Panc1 (cell line): ENCODE results near the gene SLIT3. TPM values are rescaled to one million over a fixed set of nuclear protein-coding genes. Genes with fewer than 3 reads are reported as not detected.

ENCODE experiments used
- ATAC-seq: fragments of 200-7000 bp; cut with Tn5 transposase; 2 replicates; pipeline ENCODE4 v1.9.1; 2020; ENCODE audit warnings: mild to moderate bottlenecking, moderate library complexity
- BruUV-seq: library from RNA; stranded (reverse); fragments of 400-500 nt; replicated peaks from 2 replicates; lab custom pipeline; 2021; lab: Mats Ljungman, UMichigan
- CTCF ChIA-PET: fragments of 300-600 bp; sonication (Branson Sonifier 250); formaldehyde crosslinking; loops from one replicate; lab custom pipeline; 2022; ENCODE audit warnings: antibody characterized with exemption; lab: Charles Lee
- POLR2A ChIA-PET: fragments of 300-600 bp; sonication (Branson Sonifier 250); formaldehyde crosslinking; loops from one replicate; lab custom pipeline; 2022; ENCODE audit warnings: antibody characterized with exemption; lab: Charles Lee
- DNase-seq: peaks from one replicate; pipeline ENCODE4 v3.0.0-alpha.2; 2010; ENCODE audit warnings: low read depth, low spot score
- H3K27ac ChIP-seq: 2 replicates; pipeline ENCODE4 v1.5.1; 2011; ENCODE audit warnings: mild to moderate bottlenecking, low read length, inconsistent platforms
- H3K27me3 ChIP-seq: fragments of 200-500 bp; sonication (Bioruptor generic); 2 replicates; pipeline ENCODE4 v1.6.0; 2014; ENCODE audit warnings: low read length, inconsistent platforms; ENCODE audit not compliant: control insufficient read depth, insufficient read depth
- H3K36me3 ChIP-seq: fragments of 200-500 bp; sonication (Bioruptor generic); 2 replicates; pipeline ENCODE4 v1.5.1; 2014; ENCODE audit warnings: inconsistent platforms, mild to moderate bottlenecking, low read length, moderate library complexity; ENCODE audit not compliant: control insufficient read depth, insufficient read depth
- H3K4me1 ChIP-seq: 2 replicates; pipeline ENCODE4 v1.5.1; 2011; ENCODE audit warnings: inconsistent platforms, mild to moderate bottlenecking, low read length, moderate library complexity; ENCODE audit not compliant: control insufficient read depth, insufficient read depth
- H3K4me3 ChIP-seq, 2 experiments: 2 replicates each; pipeline ENCODE4 v1.5.1; 2011 to 2012; ENCODE audit warnings: low read depth in 2 of 2, low read length in 2 of 2, mild to moderate bottlenecking in 2 of 2, inconsistent platforms in 1 of 2, moderate library complexity in 1 of 2
- H3K9me3 ChIP-seq: fragments of 200-500 bp; sonication (Bioruptor generic); 2 replicates; pipeline ENCODE4 v1.5.1; 2014; ENCODE audit warnings: low read depth, mild to moderate bottlenecking, inconsistent platforms, low read length, moderate library complexity; ENCODE audit not compliant: control insufficient read depth, insufficient read depth
- POLR2AphosphoS5 ChIP-seq: IDR thresholded peaks from 2 replicates; pipeline ENCODE4 v1.6.1; 2012; ENCODE audit warnings: mild to moderate bottlenecking, low read depth, low read length, moderate library complexity
- SIN3A ChIP-seq: IDR thresholded peaks from 2 replicates; pipeline ENCODE4 v1.6.1; 2012; ENCODE audit warnings: low read depth, mild to moderate bottlenecking, low read length, moderate library complexity, borderline replicate concordance; ENCODE audit not compliant: insufficient read depth
- TCF7L2 ChIP-seq: IDR thresholded peaks from 2 replicates; pipeline ENCODE4 v1.6.1; 2011; ENCODE audit warnings: mild to moderate bottlenecking, low read depth, low read length, inconsistent platforms
- in situ Hi-C: cut with HindIII; loops from 2 replicates; pipeline ENCODE4 v1.10.0; 2016; ENCODE audit warnings: low sequenced_read_pairs, low pct_unique_long_range_greater_than_20kb
- intact Hi-C: fragments of 100-400 bp; cut with micrococcal nuclease; formaldehyde crosslinking; loops from one replicate; pipeline ENCODE4 v1.10.0; 2022; ENCODE audit not compliant: unreplicated experiment
- total RNA-seq: library from RNA; stranded (reverse); gene quantifications from one replicate; pipeline ENCODE4 v1.2.1, GENCODE V29; 2021; ENCODE audit not compliant: unreplicated experiment
- TF ChIP-seq, protein P1 (sequence below), 2 experiments: IDR thresholded peaks; 2 replicates each; pipeline ENCODE4 v1.6.1; 2011 to 2012; ENCODE audit warnings: low read depth in 2 of 2, control low read depth in 1 of 2, low read length in 1 of 2, mild to moderate bottlenecking in 1 of 2, moderate library complexity in 1 of 2; ENCODE audit not compliant: insufficient read depth in 1 of 2
- TF ChIP-seq, protein P2 (sequence below): fragments of 450-650 bp; IDR thresholded peaks from 2 replicates; pipeline ENCODE4 v1.5.1; 2017; ENCODE audit warnings: mild to moderate bottlenecking

SLIT3 gene
- total RNA-seq, 1 experiment from 2014 or later = 26.4 TPM

DNA sequence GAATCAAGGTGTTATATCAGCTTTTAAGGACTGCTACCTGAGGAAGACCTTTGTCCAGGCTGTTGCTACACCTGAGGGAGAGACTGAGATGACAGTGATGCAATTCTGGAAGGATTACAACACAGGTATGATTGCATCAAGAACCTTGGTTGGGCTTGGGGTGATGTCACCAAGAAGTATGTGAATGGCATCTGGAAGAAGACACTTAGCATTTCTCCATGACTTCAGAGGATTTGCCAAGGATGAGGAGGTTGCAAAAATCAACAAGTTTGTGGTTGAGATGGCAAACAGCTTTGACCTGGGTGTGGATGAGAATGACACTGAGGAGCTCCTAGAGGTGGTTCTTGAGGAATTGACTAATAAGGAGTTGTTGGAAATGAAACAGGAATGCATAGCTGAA is 653.9 kb downstream of the SLIT3 start:
- CTCF ChIA-PET = no interaction called here
- Histone ChIP-seq H3K4me3 (no peak overlapping the region), H3K36me3 (no peaks in the 10 kb centered on the region), H3K9me3 (no peaks in the 10 kb centered on the region), H3K27me3 (peaks cover 3% of the 10 kb centered on the region; the same call in 1 of the 2 replicates), H3K4me1 (no peaks in the 10 kb centered on the region), H3K27ac (no peak overlapping the region)
- BruUV-seq = no TSS peak
- no peak for TF ChIP-seq TCF7L2
- TF ChIP-seq, protein P1, sequence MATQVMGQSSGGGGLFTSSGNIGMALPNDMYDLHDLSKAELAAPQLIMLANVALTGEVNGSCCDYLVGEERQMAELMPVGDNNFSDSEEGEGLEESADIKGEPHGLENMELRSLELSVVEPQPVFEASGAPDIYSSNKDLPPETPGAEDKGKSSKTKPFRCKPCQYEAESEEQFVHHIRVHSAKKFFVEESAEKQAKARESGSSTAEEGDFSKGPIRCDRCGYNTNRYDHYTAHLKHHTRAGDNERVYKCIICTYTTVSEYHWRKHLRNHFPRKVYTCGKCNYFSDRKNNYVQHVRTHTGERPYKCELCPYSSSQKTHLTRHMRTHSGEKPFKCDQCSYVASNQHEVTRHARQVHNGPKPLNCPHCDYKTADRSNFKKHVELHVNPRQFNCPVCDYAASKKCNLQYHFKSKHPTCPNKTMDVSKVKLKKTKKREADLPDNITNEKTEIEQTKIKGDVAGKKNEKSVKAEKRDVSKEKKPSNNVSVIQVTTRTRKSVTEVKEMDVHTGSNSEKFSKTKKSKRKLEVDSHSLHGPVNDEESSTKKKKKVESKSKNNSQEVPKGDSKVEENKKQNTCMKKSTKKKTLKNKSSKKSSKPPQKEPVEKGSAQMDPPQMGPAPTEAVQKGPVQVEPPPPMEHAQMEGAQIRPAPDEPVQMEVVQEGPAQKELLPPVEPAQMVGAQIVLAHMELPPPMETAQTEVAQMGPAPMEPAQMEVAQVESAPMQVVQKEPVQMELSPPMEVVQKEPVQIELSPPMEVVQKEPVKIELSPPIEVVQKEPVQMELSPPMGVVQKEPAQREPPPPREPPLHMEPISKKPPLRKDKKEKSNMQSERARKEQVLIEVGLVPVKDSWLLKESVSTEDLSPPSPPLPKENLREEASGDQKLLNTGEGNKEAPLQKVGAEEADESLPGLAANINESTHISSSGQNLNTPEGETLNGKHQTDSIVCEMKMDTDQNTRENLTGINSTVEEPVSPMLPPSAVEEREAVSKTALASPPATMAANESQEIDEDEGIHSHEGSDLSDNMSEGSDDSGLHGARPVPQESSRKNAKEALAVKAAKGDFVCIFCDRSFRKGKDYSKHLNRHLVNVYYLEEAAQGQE (IDR thresholded peaks at IDR 0.05; ENCODE audit: insufficient read depth in 1 of 2, low read depth in 2 of 2, low read length in 1 of 2) = no peak
- no peak for TF ChIP-seq POLR2AphosphoS5
- no peak for TF ChIP-seq SIN3A
- TF ChIP-seq, protein P2, sequence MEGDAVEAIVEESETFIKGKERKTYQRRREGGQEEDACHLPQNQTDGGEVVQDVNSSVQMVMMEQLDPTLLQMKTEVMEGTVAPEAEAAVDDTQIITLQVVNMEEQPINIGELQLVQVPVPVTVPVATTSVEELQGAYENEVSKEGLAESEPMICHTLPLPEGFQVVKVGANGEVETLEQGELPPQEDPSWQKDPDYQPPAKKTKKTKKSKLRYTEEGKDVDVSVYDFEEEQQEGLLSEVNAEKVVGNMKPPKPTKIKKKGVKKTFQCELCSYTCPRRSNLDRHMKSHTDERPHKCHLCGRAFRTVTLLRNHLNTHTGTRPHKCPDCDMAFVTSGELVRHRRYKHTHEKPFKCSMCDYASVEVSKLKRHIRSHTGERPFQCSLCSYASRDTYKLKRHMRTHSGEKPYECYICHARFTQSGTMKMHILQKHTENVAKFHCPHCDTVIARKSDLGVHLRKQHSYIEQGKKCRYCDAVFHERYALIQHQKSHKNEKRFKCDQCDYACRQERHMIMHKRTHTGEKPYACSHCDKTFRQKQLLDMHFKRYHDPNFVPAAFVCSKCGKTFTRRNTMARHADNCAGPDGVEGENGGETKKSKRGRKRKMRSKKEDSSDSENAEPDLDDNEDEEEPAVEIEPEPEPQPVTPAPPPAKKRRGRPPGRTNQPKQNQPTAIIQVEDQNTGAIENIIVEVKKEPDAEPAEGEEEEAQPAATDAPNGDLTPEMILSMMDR = no peak
- intact Hi-C loops (no loop called here), in situ Hi-C loops (no loop called here)
- POLR2A ChIA-PET = no interaction called here
- no peak for DNase-seq
- ATAC-seq = no peak

DNA sequence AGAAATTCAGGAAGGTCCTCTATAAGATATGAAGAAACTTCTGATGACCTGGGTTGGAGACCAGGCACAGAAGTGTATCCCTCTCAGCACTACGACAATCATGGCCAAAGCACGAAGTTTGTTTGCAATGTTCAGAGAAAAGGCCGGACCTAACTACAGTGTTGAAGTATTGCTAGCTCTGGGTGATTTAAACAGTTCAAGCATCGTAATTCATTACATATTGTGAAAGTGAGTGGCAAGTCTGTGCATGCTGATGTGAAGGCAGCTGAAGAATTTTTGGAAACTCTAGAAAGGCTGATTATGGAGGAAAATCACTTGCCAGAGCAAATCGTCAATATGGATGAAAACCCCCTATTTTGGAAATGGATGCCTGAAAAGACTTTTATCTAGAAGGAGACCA is 654.6 kb downstream of the SLIT3 start:
- DNase-seq (no peak), ATAC-seq (no peak)
- intact Hi-C loops (no loop called here), in situ Hi-C loops (no loop called here)
- H3K9me3 ChIP-seq = no peaks in the 10 kb centered on the region
- H3K36me3 ChIP-seq = no peaks in the 10 kb centered on the region
- no peak overlapping the region for H3K27ac ChIP-seq
- ChIA-PET CTCF (no interaction called here), POLR2A (no interaction called here)
- BruUV-seq = no TSS peak
- TF ChIP-seq SIN3A (no peak), POLR2AphosphoS5 (no peak), TCF7L2 (no peak)
- TF ChIP-seq, protein P1 (IDR thresholded peaks at IDR 0.05; ENCODE audit: insufficient read depth in 1 of 2, low read depth in 2 of 2, low read length in 1 of 2) = no peak
- TF ChIP-seq, protein P2 = no peak
- H3K4me1 ChIP-seq = no peaks in the 10 kb centered on the region
- H3K4me3 ChIP-seq = no peak overlapping the region
- H3K27me3 ChIP-seq = peaks cover 3% of the 10 kb centered on the region; the same call in 1 of the 2 replicates
